GM10266 (cell line): ENCODE results near the gene NLGN1.

Source experiments
- DNase-seq: peaks from one replicate; pipeline ENCODE4 v3.0.0; 2012; ENCODE audit errors: extremely low spot score
- TF ChIP-seq, protein P1 (sequence below): IDR thresholded peaks from 2 replicates; pipeline ENCODE4 v1.5.1; 2012; ENCODE audit warnings: mild to moderate bottlenecking, low read depth; ENCODE audit not compliant: control insufficient read depth, insufficient read depth; ENCODE audit errors: missing control alignments

NLGN1 gene

DNA sequence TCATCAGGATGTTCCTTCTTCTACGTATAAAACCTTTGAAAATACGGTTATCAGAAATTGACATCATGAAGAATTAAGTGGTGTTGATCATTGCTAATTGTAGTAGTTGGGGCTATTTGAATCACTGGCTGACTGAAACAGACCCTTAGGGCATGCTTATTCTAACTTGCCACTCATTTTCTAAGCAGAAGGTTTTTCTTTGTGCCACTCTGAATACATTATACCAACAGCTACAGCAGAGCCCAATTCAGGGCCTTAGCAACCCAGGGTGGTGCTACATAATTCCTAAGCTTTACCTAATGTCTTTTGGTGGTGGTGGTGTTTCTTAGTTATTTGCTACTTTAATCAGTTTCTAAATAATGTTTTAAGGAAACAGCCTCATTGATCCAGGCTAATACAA, 524.2 kb downstream of the NLGN1 start:
- no peak for DNase-seq
- TF ChIP-seq, protein P1, sequence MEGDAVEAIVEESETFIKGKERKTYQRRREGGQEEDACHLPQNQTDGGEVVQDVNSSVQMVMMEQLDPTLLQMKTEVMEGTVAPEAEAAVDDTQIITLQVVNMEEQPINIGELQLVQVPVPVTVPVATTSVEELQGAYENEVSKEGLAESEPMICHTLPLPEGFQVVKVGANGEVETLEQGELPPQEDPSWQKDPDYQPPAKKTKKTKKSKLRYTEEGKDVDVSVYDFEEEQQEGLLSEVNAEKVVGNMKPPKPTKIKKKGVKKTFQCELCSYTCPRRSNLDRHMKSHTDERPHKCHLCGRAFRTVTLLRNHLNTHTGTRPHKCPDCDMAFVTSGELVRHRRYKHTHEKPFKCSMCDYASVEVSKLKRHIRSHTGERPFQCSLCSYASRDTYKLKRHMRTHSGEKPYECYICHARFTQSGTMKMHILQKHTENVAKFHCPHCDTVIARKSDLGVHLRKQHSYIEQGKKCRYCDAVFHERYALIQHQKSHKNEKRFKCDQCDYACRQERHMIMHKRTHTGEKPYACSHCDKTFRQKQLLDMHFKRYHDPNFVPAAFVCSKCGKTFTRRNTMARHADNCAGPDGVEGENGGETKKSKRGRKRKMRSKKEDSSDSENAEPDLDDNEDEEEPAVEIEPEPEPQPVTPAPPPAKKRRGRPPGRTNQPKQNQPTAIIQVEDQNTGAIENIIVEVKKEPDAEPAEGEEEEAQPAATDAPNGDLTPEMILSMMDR: no peak

GRCh38 chr3:173923204-173923603, 525.7 kb downstream of the NLGN1 start:
- TF ChIP-seq, protein P1: no peak
- DNase-seq: no peak

- TF ChIP-seq, protein P1: no peak
- DNase-seq: no peak
Measured at GRCh38 chr3:173930251-173930650, 532.7 kb downstream of the NLGN1 start.

DNA sequence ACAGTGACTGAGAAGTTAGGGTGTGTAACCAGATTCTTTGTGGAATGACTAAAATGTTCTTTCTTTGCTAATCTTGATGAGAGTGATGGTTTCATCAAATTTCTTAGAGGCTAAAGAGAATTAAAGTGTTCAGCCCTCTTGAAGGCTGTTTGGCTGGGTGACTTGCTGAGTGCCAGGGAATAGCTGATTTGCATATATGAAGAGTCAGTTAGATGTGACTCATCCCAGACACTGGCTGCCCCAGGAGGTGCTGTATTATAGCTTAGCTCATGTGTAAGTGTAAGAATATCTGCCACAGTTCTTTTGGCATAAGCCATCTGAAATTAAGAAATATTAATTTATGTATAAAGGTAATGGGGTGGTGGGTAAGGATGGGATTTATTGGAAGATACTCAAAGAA, 535.1 kb downstream of the NLGN1 start:
- no peak for DNase-seq
- TF ChIP-seq, protein P1: no peak

GRCh38 chr3:173933113-173933512, 535.6 kb downstream of the NLGN1 start:
- TF ChIP-seq, protein P1: no peak
- DNase-seq: no peak

- no peak for DNase-seq
- TF ChIP-seq, protein P1: no peak
Measured at GRCh38 chr3:173936316-173936715, 538.8 kb downstream of the NLGN1 start.

GRCh38 chr3:173938159-173938558, 540.6 kb downstream of the NLGN1 start:
- no peak for DNase-seq
- TF ChIP-seq, protein P1: no peak

DNA sequence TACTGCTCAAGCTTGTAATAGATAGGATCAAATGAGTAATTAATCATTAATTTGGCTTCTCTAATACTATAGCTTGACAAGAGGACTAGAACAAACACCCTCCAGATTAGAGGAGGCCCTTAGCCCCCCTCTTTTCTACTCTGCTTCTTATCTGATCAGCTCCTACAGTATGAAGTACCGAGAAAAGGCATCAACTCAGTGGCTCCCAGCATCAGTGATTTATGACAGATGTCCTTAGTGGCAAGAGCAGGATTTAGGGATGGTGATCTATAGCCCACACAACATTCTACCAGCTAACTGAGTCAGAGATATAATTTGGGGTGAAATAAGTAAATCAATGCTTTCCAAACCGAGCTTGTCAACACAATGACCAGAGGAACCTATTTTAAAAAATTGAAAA, 541.1 kb downstream of the NLGN1 start:
- TF ChIP-seq, protein P1: no peak
- no peak for DNase-seq
